Measurements from ENCODE around the gene FTCDNL1. TPM values are rescaled to one million over a fixed set of nuclear protein-coding genes. Genes with fewer than 3 reads are reported as not detected.

FTCDNL1 gene
- total RNA-seq, 1 experiment from 2014 or later = 2.0 TPM

DNA sequence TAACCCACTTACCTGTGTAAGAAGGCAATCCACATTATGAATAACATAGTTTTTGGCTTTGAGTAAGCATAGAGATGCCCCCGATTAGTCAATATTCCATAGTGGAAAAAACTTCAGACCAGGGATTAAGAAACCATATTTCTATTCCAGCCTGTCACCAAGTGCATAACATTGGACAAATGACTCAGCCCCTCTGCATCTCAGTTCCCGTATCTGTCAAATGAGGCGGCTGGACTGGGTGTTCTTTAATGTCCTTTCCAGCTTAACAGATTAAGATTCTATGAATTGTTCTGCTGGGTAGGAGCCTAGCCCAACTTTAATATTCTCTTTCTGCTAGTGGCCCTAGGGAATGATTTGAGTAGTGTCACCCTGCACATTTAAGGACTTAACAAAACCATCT, 11.8 kb upstream of the FTCDNL1 start:
- Histone ChIP-seq H2AK5ac (ENCODE audit: insufficient read length, low read length) (no peak overlapping the region), H2BK12ac (ENCODE audit: insufficient read length, low read depth, low read length) (no peak overlapping the region), H3K56ac (ENCODE audit: insufficient read length, low read depth, low read length) (no peak overlapping the region), H3K27ac (ENCODE audit: insufficient read length, low read depth, low read length) (no peak overlapping the region), H3K23ac (ENCODE audit: insufficient read length, low read depth, low read length) (no peak overlapping the region), H3K14ac (ENCODE audit: insufficient read depth, low read length) (no peak overlapping the region), H4K5ac (ENCODE audit: insufficient read length, low read depth, low read length) (no peak overlapping the region), H3T11ph (ENCODE audit: low read length) (no peak overlapping the region), H3K9ac (ENCODE audit: extremely low read depth, insufficient read length, low read length) (no peak overlapping the region), H2AFZ (ENCODE audit: low read length) (no peak overlapping the region), H3K79me1 (ENCODE audit: insufficient read depth, low read depth, low read length, poor library complexity, severe bottlenecking) (no peaks in the 10 kb centered on the region), H2BK20ac (ENCODE audit: low read depth, low read length, poor library complexity, severe bottlenecking) (no peak overlapping the region), H2BK120ac (ENCODE audit: low read depth, low read length, poor library complexity, severe bottlenecking) (no peak overlapping the region), H3K18ac (ENCODE audit: insufficient read length, low read depth, low read length) (no peak overlapping the region), H3K4me1 (ENCODE audit: insufficient read depth, low read length) (peaks cover 4% of the 10 kb centered on the region; the same call in 1 of the 2 replicates), H3K23me2 (ENCODE audit: insufficient read length, low read depth, low read length, poor library complexity, severe bottlenecking) (no peaks in the 10 kb centered on the region), H3K4me2 (ENCODE audit: insufficient read depth, insufficient read length, low read length) (no peak overlapping the region), H3K27me3 (ENCODE audit: insufficient read depth, low read length) (no peaks in the 10 kb centered on the region), H3K4ac (ENCODE audit: low read depth, low read length) (no peak overlapping the region), H3K9me3 (ENCODE audit: control insufficient read depth, low read depth, low read length) (no peaks in the 10 kb centered on the region), H2BK5ac (ENCODE audit: insufficient read length, low read length) (no peak overlapping the region), H4K8ac (replicated peaks; ENCODE audit: insufficient read length, low read depth, low read length) (no peak overlapping the region), H4K91ac (ENCODE audit: insufficient read length, low read depth, low read length) (no peak overlapping the region), H2BK15ac (ENCODE audit: low read depth, low read length) (no peak overlapping the region), H4K20me1 (ENCODE audit: control insufficient read depth, insufficient read depth, insufficient read length) (no peaks in the 10 kb centered on the region), H3K79me2 (ENCODE audit: insufficient read depth, low read length) (no peaks in the 10 kb centered on the region)
- Mint-ChIP-seq H3K27me3 (ENCODE audit: low read depth) (no peaks in the 10 kb centered on the region), H3K27ac (no peak overlapping the region), H3K9me3 (no peaks in the 10 kb centered on the region), H3K4me1 (peaks cover 12 to 18% of the 10 kb centered on the region in 2 experiments), H3K36me3 (ENCODE audit: insufficient read depth in 1 of 3, low read depth in 3 of 3) (no peaks in the 10 kb centered on the region), H3K4me3 (no peak overlapping the region)
- TF ChIP-seq, protein P1, sequence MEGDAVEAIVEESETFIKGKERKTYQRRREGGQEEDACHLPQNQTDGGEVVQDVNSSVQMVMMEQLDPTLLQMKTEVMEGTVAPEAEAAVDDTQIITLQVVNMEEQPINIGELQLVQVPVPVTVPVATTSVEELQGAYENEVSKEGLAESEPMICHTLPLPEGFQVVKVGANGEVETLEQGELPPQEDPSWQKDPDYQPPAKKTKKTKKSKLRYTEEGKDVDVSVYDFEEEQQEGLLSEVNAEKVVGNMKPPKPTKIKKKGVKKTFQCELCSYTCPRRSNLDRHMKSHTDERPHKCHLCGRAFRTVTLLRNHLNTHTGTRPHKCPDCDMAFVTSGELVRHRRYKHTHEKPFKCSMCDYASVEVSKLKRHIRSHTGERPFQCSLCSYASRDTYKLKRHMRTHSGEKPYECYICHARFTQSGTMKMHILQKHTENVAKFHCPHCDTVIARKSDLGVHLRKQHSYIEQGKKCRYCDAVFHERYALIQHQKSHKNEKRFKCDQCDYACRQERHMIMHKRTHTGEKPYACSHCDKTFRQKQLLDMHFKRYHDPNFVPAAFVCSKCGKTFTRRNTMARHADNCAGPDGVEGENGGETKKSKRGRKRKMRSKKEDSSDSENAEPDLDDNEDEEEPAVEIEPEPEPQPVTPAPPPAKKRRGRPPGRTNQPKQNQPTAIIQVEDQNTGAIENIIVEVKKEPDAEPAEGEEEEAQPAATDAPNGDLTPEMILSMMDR (conservative IDR thresholded peaks at IDR 0.05) = no peak
- no CpG with 5 or more reads among the region's 3 CpGs for WGBS (ENCODE audit: extremely low coverage, insufficient read length, low lambda C conversion rate)
- DNase-seq = no peak

Measured in H9 (cell line).